ENCODE results near the gene MBOAT1.
"Not testable (repeated sequence)": the region's sequence is repeated elsewhere in the genome, so short reads cannot be mapped to it uniquely, and the experiment has no call there.

MBOAT1 gene

DNA sequence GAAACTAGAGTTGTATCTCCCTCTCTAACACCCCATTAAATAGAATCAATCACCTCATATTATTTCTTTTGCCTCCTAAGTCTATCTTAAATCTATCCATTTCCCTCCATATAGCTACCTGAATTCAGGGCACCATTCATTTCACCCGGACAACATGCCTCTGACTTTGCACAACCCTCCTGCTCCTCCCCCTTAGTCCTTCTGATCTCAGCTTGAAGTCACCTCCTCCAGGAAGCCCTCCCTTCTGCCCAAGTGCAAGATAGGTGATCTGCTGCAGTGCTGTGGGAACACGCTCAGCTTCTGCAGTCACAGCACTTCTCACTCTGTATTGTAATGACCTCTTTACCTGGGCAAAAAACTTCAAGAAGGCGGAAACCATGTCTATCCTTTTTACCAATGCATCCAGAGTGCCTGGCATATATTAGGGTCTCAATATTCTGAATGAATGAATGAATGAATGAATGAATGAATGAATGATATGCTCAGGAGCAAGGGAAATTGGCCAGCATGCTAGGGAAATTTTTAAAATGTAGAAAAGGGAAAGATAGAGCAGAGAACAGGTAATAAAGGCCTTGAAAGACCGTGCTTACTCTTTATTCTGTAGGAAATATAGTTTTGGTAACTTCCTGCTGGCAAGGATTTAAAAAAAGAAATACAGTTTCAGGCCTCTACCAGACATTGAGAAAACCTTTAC, 41.7 kb downstream of the MBOAT1 start:
- DNase-seq (ENCODE audit: low read depth in 2 of 2): no peak

DNA sequence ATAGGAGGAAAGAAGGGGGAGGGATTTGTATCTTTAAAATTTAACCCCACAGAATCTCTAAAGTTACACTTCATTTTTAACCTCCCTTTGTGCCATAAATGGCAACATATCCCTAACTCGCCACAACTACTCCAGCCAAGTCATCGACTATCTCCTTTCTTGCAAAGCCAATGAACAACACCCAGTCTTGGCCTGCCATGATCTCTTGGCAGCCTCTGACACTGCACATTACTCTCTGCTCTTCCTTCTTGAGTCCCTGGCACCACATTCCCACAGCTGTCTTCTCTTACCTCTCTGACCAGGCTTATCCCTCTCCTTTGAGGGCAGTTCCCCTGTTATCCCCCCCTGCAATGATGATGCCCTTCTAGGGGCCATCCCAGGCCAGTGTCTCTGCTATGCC, 42.5 kb downstream of the MBOAT1 start:
- no peak for DNase-seq (ENCODE audit: low read depth in 2 of 2)

DNA sequence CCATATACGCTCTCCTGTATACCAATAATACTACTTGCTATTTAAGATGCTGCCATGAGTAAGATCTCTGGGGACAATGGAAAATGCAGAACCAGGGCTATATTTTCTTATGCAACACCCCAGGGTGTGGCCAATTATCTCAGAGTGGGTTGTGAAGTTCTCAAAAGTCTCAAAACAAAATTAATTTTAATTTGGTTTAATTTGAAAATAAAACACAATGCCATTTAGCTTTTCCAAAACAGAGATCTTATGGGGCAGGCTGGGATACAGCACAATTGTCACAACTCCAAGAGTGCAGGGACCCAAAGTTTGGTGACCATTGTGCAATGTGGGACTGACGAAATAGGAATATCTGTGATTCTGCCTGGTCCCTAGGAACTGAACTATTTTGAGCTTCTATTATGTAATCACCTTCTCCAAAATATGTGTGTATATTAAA, 43.1 kb downstream of the MBOAT1 start:
- DNase-seq (ENCODE audit: low read depth in 2 of 2): no peak

DNA sequence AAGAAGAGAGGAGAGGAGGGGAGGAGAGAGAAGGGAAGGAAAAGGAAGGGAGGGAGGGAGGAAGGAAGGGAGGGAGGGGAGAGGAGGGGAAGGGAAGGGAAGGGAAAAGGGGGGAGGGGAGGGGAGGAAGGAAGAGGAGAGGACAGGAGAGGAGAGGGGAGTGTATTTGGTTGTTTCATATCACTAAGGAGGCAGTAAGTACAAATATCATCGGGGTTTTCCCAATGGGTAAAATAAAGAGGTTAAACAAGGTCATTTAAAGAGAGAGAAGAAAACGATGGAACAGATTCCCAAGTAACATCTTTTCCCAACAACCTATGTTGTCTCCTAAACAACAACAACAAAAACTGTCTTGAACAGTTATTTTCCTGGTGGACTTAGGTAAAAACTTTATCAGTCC, 43.6 kb downstream of the MBOAT1 start:
- no peak for DNase-seq (ENCODE audit: low read depth in 2 of 2)

DNA sequence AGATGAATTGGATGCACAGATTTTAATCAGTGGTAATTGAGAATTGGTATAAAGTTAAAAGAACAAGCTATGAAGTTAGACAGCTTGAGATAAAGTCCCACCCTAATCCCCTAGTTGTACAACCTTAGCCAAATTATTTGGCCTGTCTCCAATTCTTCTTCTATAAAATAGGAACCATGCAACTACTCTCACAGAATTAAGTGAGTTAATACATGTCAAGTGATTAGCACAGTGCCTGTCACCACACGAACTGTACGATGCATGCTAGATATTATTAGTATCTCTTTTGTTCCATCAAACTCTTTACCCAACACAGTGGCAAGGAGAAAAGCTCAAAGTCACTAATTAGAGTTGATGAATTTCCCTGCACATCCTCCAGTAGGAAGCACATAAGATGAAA, 44.7 kb downstream of the MBOAT1 start:
- no peak for DNase-seq (ENCODE audit: low read depth in 2 of 2)

DNA sequence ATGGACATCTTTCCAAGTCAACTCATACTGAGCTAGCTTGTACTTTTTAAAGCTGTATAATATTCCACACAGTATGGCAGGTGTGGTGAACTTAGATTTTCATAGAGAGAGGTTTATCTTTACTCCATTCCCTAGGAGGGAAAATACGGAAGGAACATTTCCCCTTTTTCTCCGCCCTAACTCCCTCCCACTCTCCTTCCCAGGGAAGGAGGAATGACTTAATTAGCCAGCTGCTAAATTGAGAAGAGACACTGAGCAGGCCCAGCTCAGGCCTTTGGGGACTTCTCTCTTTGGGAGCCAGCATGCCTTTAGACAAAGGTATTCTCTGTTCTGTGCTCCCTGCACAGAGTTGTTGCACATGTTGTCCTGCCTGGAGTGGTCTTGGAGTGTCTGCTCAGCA, 46.1 kb downstream of the MBOAT1 start:
- DNase-seq (ENCODE audit: low read depth in 2 of 2): no peak

DNA sequence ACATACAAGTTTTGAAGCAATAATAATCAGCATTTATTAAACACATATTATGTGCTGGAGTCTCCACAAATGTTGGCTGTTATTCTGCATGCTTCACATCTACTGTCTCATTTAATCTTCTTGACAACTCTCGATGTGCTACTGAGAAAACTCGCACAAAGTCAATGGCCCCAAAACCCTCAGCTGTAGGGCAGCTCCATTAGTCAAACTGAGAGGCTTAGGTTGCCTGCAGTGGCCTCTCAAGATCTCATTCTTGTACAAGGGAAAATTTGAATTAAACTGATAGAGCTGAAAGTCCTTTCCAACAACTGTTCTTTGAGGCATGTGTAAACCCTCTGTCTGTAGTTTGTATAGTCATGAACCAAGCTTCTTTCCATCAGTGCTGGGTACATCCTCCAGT, 49.8 kb downstream of the MBOAT1 start:
- DNase-seq (ENCODE audit: low read depth in 2 of 2): no peak

DNA sequence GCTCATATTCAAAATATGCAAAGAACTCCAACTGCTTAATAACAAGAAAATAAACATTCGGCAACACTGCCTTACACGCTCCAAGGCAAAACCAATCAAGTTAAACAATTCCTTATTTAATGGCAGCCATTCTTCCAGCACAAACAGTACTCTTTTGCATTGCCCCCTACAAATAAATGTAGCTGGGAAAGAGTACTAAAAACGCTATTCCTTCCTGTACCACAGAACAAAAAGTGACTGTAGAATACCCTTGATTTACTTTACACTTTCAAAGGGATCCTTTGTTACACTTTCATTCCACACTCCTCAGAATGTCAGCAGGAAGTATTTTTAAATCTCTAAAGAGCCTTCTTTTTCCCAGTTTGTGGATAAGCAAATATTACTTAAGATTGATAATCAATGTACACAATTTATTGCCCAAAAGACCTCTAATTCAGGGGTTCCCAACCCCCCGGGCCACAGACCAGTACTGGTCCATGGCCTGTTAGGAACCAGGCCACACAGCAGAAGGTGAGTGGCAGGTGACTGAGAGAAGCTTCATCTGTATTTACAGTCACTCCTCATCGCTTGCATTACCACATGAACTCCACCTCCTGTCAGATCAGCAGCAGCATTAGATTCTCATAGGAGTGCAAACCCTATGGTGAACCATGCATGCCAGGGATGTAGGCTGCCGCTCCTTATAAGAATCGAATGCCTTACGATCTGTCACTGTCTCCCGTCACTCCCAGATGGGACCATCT, 51.6 kb downstream of the MBOAT1 start:
- no peak for DNase-seq (ENCODE audit: low read depth in 2 of 2)

DNA sequence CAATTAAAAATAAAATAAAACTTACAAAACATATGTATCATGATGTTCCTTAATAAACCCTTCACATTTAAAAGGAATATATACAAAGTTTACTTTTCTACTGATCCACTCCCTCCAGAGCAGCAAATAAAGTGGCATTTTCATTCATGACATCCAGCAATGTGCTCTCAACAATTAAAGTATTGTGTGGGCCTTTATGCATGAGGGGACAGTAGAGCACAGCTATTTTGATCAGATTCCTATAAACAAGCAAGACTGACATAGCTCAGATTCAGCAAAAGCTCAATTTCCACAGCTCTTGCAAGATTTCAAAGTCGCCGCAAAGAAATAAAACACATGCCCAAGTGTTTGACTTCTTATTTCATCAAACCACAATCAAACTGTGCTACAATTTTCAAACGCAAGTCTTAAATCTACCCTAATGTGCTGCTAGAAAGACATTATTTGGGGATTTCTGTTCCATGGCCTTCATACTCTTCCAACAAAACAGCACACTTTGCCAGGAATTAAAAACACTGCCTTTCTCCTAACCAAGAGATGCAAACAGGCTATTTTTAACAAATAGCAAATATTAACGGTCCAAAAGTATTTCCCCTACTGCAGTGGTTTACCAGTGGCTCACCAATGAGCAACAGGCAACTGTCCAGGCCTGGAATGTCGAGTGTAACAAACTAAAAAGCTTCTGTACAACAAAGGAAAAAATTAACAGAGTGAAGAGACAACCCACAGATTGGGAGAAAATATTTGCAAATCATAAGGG, 52.3 kb downstream of the MBOAT1 start:
- no peak for DNase-seq (ENCODE audit: low read depth in 2 of 2)

DNA sequence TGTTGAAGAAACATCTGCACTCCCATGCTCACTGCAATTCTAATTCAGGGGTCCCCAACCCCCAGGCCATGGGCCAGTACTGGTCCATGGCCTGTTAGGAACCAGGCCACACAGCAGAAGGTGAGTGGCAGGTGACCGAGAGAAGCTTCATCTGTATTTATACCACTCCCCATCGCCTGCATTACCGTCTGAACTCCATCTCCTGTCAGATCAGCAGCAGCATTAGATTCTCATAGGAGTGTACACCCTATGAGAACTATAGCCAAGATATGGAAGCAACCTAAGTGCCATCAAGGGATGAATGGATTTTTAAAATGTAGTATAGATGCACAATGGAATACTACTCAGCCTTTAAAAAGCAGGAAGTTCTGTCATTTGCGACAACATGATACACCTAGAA, 53.2 kb downstream of the MBOAT1 start:
- DNase-seq (ENCODE audit: low read depth in 2 of 2): no peak

DNA sequence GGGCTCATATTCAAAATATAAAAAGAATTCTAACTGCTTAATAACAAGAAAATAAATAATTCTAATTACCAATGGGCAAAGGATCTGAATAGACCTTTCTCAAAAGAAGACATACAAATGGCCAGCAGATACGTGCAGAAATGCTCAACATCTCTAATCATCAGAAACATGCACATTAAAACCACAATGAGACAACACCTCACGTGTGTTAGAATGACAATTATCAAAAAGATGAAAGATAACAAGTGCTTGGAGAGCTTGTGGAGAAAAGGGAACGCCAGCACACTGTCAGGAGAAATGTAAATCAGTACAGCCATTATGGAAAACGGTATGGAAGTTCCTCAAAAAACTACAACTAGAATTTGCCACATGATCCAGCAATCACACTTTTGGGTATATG, 53.6 kb downstream of the MBOAT1 start:
- no peak for DNase-seq (ENCODE audit: low read depth in 2 of 2)

DNA sequence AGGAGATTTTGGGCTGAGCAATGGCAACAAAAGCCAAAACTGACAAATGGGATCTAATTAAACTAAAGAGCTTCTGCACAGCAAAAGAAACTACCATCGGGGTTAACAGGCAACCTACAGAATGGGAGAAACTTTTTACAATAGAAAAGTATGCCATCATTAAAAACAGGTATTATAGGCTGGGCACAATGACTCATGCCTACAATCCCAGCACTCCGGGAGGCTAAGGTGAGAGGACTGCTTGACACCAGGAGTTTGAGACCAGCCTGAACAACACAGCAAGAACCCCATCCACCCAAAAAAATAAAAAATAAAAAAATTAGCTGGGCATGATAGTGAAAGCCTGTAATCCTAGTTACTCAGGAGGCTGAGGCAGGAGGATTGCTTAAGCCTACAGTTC, 55.4 kb downstream of the MBOAT1 start:
- DNase-seq (ENCODE audit: low read depth in 2 of 2): no peak

DNA sequence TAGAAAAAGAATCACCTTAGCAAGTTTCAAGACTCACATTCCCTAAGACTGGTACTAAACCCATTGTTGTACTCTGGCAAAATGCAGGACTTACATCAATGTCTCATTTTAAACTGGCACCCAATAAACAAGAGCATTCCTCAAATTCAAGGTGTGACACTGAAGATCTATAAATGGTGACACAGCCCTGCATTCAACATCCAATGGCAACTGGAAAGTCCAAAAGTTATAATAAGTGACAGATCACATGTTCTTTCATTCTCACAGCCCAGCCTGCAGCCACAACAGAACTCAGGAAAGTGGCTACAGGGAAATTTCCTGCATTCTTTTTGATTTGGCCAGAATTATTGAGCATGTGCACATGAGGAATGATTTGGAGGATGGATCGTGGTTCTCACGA, 57.5 kb downstream of the MBOAT1 start:
- no peak for DNase-seq (ENCODE audit: low read depth in 2 of 2)

DNA sequence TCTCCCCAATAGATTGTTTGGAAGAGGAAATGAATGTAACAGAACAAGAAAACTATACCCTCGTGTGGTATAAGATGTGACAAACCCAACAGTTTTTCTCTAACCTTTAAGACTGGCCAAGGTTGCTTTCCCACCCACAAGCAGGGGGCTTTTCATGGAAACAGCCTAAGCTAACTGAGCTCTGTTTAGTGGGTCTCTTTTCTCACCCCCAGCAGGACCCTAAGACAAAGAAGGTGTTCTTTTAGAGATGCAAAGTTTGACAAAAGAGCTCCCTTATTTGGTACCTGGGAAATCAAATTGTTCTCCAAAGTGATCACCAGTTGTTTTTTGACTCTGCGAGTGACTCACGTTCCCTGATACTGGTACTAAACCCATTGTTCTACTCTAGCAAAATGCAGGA, 59.1 kb downstream of the MBOAT1 start:
- DNase-seq (ENCODE audit: low read depth in 2 of 2): no peak

DNA sequence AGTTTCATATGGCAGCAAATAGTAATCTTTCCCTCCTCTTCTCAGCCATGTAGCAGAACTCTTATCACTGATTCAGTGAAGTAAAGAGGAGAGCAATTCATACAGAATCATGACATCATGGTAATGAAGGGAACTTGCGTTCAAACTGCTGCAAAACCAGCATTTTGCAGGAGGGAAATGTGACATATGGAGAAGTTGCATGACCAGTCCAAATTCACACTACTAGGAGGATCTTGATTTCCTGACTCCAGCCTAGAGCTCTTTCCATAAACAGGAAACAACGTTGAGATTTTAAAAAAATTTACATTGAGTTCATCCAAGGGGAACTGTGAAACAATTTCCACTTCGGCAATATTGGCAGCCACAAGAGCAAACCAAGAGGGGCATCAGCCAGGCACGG, 63.8 kb downstream of the MBOAT1 start:
- no peak for DNase-seq (ENCODE audit: low read depth in 2 of 2)

DNA sequence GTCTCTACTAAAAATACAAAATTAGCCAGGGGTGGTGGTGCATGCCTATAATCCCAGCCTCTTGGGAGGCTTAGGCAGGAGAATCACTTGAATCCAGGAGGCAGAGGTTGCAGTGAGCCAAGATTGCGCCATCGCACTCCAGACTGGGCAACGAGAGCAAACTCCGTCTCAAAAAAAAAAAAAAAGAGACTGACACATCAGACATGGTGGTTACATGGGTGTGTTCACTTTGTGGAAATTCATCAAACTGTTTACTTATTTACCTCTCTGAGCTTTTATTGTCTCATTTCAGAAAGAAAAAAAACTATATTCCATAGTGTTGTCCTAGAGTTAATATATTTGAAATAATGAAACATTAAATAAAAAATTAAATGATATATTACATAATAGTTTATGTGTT, 64.8 kb downstream of the MBOAT1 start:
- DNase-seq (ENCODE audit: low read depth in 2 of 2): no peak

DNA sequence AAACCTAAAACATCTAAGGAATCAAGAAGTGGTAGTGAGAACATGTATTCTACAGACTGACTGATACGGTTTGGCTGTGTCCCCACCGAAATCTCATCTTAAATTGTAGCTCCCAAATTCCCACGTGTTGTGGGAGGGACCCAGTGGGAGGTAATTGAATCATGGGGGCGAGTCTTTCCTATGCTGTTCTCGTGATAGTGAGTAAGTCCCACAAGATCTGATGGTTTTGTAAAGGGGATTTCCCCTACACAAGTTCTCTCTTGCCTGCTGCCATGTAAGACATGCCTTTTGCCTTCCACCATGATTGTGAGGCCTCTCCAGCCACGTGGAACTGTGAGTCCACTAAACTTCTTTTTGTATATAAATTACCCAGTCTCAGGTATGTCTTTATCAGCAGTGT, 65.4 kb downstream of the MBOAT1 start:
- DNase-seq (ENCODE audit: low read depth in 2 of 2): not testable (repeated sequence)

DNA sequence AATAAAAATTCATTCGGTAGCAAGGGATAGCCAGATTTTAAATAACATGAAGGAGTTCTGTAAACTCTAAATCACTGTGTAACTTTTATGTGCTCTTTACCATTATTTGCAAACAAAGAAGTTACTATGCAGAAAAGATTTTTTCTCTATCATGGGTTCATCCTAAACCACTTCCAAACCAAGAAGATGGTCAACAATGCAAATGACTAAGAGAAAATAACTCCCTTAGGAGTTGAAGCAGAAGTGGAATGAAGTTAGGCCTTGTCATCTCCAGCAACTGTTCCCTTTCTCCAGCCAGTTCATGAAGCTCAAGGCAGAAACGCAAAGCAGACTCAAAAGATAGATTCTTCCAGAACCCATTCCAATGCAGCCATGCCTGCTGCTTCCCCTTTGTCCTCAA, 66.0 kb downstream of the MBOAT1 start:
- DNase-seq (ENCODE audit: low read depth in 2 of 2): no peak

DNA sequence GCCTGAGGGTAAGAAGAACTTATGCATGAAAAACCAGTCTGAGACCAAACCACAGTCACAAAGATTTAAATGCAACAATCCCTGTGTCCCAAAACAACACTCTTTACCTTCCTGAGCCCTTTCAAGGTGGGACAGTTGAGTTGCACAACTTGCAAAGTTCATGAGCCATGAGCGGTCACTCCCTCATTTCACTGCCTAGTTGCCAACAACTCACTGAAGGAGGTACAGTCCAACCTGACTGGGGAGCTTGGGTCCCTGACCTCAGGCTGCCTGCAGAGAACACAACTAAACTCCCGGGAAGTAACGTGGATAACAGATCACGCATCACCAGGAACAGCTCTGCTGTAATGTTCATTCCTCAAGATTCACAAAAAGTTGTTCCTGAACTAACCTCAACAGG, 69.4 kb downstream of the MBOAT1 start:
- DNase-seq (ENCODE audit: low read depth in 2 of 2): no peak

DNA sequence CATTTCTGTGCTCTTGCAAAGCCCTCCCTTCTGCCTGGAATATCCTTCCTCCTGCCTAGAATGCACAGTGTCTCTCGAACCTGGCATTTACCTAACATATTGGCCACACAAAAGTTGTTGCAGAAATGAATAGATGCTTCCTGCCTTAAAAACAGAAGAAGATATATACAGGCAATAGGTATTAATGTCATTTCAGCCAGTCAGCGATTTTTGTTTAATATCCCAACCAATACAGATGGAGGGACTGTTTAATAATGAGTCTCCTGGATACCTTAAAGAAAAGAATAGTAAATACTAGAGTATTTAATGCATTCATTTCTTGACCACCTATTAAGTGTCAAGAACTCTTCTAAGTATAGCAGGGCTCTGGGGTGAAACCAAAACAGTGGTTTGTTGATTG, 70.3 kb downstream of the MBOAT1 start:
- DNase-seq (ENCODE audit: low read depth in 2 of 2): no peak

DNA sequence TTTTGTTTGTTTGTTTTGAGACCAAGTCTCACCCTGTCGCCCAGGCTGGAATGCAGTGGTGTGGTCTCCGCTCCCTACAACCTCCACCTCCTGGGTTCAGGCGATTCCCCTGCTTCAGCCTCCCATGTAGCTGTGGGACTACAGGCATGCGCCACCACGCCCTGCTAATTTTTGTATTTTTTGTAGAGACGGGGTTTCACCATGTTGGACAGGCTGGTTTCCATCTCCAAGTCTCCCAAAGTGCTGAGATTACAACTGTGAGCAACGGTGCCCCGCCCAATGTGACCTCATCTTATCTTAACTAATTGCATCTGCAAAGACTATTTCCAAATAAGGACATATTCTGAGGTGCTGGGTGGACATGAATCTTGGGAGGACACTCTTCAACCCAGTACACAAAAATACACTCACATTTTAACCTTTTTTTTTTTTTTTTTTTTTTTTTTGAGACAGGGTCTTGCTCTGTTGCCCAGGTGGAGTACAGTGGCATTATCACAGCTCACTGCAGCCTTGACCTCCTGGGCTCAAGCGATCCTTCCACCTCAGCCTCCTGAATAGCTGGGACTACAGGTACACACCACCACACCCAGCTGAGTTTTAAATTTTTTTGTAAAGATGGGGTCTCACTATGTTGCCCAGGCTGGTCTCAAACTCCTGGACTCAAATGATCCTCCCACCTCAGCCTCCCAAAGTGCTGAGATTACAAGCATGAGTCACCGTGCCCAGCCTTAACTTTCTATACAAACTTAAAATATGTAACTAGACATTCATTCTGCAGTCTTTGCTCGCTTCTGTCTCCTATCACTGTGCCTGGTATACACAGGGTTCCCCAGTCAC, 72.9 kb downstream of the MBOAT1 start:
- not testable (repeated sequence) for DNase-seq (ENCODE audit: low read depth in 2 of 2)

DNA sequence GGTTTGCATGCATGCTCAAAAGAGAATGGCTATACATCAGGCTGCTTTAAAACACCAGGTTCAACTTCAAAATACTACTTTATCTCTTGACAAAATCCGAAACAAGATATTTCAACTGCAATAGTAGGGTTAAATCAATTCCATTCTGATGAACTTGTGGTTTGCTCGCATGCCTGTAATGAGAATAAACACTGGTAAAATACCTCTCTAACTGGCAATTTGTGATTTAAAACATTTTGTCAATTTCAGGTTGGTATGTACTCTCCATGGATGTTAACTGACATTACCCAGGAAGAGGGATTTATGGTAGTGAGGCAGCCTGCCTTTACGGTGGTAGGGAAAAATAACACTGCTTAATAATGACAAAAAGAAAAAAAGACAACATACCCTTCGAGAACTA, 74.4 kb downstream of the MBOAT1 start:
- DNase-seq (ENCODE audit: low read depth in 2 of 2): no peak
